NCI-H2196 (cell line): ENCODE results near the gene RAD51B.

ENCODE experiments used
- DNase-seq: peaks from one replicate; lab custom pipeline; 2025; ENCODE audit not compliant: unreplicated experiment; lab: John Stamatoyannopoulos, UW

Gene RAD51B

DNA sequence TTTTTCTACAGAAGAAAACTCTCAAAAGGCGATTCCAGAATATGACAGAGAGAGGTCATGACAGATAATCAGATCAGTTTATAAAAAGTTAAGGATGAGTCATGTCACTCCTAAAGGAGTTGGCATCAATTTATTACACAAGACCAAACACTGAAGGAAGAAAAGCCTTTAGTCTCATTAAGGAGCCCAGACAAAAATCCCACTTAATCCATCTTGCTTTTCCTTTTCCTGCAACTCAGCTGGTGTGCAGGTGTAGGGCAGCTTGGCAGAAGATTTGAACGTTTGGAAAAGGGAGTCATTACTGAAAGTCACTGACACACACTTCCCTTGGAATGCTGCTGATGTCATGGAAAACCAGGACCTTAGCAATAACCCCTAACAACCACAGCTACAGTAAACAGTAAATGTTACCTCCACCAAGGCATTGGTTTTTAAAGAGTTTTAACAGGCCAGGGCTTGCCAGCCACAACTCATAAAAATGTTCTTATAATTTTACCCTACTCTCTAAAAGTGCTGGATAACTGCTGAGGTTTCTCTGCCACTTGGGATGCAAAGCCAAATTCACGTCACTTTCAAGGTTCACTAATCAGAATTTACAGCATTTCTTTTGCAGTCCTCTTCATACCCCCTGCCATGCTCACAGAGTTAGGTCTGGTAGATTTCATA lies 320.6 kb downstream of the RAD51B start:
- peak; percentile 84 for DNase-seq

DNA sequence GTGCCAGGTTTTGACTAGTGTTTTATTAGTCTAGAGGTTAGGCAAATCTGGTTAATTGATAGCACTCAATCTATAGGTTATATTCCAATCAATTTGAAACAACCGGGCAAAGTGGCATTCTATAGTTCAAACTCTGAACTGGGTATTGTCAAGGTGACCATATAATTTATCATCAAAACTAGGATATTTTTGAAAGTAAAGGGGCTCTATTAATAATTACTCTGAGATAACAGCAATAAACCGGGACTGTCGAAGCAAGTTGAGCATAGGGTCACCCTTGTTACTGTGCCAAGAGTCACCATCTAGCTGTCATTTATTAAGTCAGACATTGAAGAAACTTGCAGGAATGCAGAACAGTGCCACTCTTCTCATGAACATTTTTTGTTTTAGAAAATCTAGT lies 321.2 kb downstream of the RAD51B start:
- no peak for DNase-seq

DNA sequence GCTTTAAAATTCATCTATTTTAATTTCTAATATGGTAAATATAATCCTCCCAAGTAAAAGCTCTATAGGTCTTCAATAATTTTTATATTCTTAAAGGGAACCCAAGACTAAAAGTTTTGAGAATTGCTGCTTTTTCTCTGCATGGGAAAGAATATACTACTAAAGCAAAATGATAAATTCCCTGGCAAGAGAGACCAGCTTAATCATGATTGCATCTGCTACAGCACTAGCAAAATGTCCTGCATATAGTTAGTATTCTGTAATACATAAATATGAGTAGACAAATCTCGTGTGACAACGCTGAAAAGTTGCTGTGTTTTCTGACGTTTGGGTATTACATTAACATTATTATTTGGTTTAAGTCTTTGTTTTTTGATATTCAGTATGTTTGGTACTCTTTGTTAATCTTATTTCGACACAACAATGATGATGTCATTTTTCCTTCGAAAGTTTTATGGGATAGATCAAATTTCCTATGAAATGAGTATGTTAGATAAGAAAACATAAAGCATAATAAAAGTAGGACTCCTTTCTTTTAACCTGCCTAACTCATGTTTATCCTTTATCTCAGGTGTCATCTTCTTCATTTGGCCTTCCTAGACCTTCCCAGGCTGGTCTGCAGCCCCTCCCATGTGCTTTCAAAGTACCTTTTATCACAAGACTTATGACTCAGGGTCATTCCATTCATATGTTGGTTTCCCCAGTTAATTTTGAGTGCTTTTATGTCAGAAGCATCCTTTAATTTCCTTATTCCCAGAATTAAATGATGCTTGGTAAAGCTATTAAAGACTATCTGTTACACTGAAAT lies 321.9 kb downstream of the RAD51B start:
- peak; percentile 33 for DNase-seq

DNA sequence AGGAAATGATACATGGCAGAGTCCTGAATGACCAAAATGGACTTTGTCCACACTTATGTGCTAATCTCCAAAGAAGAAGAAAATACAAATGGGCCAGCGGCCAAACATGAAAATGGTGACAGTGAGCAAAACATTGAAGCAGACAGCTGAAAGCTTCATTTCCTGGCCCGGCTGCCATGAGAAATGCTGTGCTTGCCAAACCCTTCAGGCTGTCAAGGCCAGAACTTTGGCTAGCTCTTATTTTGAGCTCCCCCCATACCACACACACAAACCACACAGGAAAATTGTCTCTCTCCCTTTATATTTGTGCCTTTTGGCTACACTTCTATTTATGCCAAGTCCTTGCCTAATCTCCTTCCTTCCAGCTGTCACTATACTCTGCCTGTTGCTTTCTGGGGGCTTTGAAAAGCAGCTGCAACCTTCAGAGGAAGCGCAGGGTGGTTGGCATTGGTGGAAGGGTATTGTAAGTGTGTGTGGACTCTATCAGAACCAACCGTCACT lies 323.8 kb downstream of the RAD51B start:
- peak; percentile 20 for DNase-seq

DNA sequence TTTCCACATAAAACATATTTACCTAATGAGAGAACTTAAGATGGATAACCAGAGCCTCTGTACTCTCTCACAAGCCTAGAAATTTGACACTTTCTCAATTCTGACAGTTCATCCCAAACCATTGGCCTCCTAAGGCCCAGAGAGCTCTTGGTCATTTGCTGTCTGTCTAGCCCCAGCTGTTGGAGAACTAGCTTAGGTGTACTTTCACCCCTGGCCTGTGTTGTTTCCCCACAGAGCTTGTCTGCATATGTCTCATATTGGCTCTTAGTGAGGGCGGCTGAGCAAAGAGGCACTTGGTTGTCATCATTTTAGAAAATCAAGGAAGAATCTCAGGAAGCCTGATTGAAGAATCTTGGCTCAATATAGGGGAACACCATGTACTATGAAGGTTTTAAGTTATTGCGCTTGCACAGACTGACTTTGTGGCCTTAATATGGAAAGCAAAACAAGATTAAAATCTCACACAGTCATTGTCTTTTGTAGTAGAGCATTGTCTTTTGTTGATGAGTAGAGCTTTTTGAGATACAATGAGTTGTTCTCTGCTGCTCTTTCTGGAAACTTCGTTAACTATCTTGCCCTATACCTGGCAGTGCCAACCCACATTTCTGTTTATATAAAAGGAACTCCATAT lies 324.6 kb downstream of the RAD51B start:
- no peak for DNase-seq

DNA sequence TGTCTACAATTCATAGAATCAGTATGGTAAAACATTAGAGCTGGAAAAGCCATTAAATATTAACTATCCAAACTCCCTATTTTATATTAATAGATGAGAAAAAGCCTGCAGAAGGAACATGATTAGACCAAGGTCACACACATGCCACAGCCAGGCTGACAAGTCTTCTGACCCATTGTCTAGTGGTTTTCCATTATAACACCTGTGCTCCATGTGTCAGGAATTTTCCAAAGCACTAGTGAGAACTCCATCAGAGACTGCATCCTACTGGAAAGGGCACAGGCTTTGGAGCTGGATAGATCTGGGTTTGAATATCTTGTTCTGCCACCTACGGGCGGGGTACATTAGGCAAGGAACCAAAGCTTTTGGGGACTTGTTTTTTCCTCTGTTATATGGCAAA lies 325.5 kb downstream of the RAD51B start:
- DNase-seq, result no peak

DNA sequence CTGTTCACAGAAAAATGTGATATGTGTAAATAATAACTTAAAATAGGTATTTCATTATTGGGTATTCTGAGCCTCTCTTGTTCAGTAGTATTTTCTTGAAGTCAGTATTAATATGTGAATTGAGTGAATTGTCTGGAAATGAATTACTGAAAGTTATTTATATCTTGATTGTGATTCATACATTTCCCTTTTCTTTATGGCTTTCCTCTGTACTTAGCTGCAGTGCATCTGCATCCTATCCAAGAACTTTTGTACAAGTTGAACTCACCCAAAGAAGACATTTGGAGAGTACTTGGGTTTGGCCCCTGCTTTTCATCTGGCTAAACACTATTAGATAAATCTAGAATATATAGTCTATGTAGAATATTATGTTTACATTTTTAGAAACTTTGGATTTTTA lies 326.0 kb downstream of the RAD51B start:
- DNase-seq, result no peak

DNA sequence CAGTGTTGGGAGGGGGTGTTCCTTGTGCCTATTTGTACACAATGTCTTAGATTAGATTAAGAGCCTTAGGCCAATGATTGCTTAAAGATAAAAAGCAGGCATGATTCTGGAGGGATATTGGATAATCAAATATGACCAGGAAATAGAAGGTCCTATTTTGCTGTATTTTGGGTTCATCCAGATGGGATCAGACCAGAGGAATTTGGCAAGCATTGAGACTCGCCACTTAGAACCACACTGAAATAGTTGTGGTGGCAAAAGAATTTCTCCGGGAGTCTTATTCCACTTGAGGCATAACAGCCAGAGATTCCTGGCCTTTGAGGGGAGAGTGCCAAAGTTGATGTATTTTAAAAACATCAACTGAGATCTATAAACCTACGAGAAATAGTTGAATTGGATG lies 327.2 kb downstream of the RAD51B start:
- peak; percentile 40 for DNase-seq

DNA sequence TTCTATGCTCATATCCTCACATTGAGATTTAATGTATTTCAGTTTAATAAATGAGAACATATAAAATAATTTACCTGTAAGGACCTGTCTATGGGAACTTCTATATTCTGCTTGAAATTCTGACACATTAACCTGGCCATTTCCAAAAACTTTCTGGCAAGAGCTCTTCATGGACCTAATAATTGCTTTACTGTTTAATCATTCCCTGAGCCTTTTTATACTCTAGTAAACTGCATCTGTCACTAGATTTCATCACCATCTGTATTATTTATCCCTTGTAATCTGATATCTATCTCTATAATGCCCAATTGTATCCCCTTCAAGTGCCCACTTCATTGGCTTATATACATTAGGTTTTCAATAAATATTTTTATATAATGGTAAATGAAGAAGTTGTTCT lies 327.7 kb downstream of the RAD51B start:
- DNase-seq, result no peak

DNA sequence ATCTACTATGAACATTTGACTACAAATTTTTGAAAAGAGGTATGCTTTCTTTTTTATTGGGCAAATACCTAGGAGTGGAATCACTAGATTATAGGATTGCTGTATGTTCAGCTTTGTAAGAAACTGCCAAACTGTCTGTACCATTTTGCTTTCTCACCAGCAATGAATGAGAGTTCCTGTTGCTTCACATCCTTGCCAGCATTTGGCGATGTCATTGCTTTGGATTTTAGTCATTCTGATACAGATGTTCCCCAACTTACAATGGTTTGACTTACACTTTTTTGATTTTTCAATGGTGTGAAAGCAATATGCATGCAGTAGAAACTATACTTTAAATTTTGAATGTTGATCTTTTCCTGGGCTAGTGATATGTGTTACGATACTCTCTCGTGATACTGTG lies 328.7 kb downstream of the RAD51B start:
- no peak for DNase-seq

DNA sequence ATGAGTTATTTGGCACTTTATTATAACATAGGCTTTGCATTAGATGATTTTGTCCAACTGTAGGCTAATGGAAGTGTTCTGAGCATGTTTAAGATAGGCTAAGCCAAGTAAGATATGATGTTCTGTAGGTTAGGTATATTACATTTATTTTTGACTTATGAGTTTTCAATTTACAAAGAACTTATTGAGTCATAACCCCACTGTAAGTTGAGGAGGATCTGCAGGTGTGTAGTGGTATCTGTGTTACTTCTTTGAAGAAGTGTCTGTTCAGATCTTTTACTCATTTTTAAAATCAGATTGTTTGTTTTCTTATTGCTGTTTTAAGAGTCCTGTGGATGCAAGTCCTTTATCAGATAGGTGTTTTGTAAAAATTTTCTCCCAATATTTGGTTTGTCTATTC lies 329.2 kb downstream of the RAD51B start:
- DNase-seq, result no peak

DNA sequence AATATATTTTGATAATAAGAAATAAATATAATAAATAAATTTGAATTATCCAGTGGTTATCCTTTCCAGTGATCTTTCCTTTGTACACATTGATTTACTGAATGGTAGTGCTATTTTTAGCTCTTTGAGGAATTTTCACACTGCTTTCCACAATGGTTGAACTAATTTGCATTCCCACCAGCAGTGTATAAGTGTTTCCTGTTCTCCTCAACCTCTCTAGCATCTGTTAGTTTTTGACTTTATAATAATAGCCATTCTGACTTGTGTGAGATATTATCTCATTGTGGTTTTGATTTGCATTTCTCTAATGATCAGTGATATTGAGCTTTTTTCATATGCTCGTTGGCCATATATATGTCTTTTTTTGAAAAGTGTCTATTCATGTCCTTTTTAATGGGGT lies 333.7 kb downstream of the RAD51B start:
- no peak for DNase-seq

DNA sequence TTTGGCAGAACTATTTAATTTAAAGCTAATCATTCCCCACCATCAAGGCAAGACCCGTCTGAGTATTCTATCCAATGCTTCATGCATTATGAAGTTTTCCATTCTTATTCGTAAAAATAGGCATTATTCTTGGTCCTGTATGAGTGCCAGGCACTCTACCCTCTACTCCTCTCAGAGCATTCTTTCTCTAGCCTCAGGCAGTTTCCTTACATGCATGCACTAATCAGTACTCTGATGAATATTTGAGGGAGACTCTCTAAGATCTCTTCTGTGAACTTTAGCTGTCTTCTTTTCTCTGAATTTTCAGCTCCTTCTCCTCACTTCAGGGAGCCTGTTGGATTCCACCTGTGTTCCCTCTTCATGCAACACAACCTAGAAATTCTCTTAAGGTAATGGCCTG lies 334.7 kb downstream of the RAD51B start:
- DNase-seq, result no peak

DNA sequence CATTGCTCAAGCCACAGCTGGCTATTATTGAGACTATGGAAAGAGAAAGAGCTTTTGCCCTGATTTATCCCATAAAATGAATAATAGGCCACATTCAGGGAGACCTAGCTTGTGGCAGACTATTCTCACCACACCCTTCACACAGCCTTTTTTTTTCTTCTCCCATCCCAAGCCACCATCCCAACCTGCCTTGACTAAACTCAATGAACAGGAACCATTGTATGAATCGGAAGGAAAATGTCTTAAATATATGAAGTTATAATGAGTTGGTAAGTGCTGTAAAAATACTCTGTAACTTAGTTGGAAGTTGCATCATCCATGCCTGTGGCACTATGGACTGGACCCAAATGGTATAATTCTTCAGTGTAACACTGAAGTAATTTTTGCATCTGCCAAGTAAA lies 338.4 kb downstream of the RAD51B start:
- DNase-seq, result no peak

DNA sequence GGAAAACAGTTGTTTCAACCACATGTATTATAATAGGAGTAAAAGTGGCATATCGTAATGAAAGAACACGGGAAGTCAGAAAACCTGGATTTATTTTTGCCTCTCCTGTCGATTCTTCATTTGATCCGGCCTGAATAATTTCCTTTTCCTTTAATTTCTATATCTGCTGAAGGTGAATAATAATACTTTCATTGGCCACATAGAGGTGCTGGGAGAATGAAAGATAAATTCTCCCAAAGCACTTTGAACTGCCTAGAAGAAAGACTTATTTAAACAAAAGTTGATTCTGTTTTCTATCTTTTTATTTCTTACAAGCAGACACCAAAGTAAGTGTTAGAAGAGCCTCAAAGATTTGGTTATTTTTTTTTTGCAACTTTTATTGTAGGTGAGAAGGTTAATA lies 339.1 kb downstream of the RAD51B start:
- no peak for DNase-seq

DNA sequence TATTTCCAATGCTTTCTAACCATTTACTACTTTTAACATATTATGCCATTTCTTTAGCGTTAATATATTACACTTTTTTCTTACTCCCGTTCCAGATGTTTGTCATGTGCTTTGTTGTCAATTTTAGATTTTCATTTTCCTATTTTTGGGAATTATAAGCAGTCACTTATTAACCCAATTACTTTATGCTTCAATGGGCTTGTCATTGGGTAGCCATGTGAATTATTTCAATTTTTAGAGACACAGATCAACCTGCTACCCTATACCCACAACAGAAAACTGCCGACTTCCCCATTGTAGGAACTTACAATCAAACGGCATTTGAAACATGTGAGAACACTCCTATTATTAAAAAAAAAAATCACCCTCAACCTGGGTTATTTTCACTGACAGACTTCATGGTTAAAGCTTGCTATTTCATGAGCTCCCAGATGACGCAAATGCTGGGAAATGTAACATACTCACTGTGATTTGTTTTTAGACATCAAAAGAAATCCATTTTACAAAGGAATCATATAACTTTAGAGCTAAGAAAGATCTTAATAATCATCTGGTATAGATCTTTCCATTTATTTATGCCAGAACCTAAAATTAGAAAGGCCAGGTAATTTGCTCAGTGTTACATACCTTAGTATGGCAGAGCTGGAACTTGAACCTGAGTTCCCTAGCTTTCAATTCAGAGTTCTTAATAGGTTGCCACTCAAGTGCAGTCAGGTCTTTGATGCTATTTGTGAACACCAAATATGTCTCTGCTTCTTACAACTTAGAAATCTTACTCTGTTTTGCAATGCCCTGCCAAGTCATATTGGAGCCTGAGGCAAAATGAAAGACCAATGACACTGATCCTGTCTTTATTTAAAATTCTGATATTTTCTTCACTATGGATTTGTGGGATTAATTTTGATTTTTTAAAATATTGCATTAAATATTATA lies 340.4 kb downstream of the RAD51B start:
- DNase-seq, result no peak

DNA sequence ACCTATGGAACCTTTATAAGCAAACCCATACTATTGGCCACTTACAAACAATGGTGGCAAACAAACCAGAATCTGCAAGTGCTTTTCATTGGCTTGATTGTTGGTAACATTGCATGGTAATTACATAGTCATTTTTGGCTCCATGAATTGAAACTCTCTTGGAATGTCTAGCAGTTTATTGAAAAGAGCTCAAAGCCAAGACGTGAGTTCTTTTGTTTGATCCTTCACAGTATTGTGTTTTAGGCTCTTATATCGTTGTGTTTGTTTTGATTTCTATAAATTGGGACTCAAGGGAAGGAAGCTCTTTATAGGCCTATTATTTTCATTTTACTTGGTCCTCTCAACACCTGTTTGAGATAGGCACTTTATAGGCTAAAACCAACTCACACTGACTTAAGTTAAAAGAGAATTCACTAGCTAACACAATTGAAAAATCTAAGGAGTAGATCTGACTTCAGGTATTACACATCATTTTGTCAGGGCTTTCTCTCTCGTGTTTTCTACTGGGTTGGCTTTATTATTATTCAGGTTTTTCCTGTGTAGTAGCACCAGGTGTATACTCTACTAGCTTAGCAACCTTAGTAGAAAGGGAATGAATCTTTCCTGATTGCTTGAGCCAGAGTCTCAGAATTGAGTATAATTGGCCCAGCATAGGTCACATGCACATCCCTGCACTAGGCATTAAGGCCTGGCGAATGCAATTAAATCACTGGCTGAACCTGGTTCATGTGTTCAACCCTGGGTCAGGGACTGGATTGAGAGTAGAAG lies 341.4 kb downstream of the RAD51B start:
- DNase-seq, result no peak

DNA sequence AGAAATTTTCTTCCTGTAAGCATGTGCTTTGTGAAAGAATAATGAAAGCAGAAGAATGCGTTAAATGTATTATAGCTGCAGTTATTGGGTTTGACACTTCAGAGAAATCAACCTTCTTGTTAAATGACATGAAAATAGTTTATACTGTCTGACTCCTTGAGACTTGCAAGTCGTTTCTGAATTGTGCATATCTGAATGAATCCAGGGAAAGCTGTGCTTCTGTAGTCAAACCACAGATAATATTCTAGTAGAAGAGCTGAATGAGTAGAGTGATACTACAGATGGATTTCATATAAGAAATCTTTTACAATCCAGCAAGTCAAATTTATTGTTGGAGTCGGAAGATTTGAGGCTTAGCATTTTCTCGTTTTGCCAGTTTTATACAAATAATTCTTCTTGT lies 343.3 kb downstream of the RAD51B start:
- no peak for DNase-seq

DNA sequence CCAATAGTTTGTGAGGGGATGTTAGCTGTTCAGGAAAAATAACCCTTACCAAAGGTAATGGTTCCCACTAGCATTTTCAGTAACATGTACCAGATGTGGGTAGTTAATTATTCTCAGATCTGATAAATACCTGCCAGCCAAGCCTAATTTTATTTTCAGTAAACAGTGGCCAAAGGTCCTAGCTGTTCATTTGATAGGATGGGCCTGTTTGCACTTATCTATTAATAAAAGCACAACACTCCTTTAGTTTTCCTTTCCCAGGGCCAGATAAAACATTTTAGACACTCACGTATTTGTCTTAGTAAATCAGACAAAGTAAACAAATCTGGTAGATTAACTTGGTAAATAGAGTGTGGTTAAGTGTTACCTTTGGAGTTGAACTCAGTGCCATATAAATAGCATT lies 345.1 kb downstream of the RAD51B start:
- peak; percentile 17 for DNase-seq

DNA sequence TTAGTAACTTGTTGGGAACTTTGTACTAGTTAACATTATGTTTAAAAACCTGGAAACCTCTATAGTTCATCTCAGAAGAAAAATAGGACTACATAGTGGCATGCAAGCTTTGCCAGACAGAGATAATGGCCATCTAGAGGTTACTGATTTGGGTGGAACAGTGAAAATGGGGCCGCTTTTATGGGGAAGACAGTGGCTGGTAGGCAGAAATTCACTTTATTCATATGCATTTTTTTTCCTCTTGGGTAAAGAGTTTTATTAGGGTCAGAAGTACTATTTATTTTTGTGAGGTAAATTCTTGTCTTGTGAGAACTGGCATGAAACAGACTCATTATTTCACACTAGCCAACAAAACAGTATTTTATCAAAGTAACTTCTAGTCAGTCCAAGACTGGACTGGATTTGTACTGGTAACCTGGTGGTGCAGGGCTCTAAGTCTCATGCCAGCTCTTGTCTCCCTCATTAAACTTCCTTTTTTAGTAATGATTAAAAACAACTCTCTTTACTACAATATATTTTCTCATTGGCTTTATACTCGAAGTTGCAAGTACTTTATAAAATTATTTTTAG lies 345.8 kb downstream of the RAD51B start:
- no peak for DNase-seq
